Activated gamma-delta T cell treated with anti-CD3 and anti-CD28 coated beads, Interleukin-2, amount 50 U/mL, for 16 hours (primary cell): ENCODE results near the gene AMELX.

Source experiments
- DNase-seq: peaks from one replicate; pipeline ENCODE4 v3.0.0-alpha.2; 2020; ENCODE audit warnings: low read depth

The AMELX gene

DNA sequence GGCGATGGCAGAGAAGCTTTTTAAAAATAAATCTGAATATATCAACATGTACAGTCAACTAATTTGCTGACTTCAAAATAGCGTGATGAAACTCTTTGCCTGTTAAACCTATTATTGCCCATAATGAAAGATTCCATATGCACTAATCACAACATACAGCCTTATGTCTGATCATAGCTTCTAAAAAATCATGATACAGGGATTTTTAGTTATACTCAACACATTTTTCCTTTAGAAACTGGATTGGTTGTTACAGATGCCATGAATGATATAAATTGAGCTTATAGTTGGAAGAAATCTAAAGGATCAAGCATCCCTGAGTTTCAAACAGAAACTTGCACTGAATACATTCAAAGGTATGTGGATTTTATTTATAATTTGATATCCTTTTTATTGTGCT is at the start of gene AMELX:
Gene AMELX (plus strand): TSS at position 301 of the 400 bp plus-strand sequence. CDS start 1,376 bp downstream, outside the sequence.
- no peak for DNase-seq

DNA sequence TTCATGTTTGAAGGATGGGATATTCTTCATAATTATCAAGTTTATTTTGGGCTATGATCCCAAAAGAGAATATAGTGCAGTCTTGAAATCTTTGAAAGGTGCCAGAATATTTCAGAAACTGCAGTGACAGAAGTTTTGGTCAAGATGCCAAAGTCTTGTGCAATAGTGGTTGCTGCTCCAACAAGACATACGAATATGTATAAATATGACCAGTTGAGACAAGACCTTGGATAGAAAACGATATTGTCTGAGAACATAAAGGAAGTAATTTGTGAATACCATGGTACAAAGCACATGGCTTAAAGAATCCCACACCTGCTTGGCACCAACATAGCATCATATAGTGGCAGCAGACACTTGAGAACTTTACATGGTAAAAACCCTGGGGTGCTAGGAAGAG is 48.6 kb upstream of the AMELX start:
- no peak for DNase-seq

DNA sequence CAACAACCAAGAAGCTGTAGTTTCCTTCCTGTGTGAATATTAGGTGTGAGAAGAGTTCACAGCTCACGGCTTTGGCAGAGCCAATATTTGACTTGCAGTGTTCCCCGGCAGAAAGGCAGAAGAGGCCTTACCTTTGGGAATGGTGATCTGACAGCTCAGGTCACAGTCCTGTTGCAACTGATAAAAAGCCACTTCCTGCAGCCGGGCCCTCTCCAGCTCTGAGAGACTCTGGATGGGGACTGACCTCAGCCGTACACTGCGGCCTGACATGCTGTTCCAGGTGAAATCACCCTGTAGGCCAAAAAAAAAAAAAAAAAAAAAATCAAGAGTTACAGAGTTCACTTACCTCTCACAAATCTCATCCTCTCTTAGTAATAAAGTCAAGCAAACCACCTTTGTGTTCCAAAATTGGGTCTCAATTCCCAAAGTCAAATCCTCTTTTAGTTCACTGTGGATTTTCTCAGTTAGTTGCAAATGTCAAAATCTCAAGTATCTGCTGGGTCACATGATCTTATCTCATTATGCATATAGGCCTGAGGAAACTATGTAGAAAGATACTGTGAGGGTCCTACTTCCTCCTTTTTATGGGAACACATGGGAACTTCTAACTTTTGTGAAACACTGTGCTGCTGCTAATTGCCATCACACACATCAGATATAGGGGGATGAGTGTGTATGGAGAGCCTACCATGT is 38.6 kb upstream of the AMELX start:
- DNase-seq: no peak

DNA sequence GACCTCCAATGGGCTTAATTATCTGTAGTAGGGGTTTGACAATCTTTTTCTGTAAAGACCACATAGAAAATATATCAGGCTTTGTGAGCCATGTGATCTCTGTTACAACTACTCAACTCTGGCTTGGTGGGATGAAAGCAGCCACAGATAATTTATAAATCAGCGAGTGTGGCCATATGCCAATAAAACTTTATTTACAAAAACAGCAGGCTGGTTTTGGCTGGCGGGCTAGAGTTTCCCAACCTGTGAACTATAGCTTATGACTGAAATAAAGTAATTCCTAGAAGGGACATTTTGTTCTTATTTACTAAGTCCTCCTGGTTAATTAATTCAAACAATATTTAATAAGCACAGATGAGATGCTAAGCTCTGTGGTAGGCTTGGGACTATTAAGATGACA is 35.9 kb upstream of the AMELX start:
- DNase-seq: no peak

DNA sequence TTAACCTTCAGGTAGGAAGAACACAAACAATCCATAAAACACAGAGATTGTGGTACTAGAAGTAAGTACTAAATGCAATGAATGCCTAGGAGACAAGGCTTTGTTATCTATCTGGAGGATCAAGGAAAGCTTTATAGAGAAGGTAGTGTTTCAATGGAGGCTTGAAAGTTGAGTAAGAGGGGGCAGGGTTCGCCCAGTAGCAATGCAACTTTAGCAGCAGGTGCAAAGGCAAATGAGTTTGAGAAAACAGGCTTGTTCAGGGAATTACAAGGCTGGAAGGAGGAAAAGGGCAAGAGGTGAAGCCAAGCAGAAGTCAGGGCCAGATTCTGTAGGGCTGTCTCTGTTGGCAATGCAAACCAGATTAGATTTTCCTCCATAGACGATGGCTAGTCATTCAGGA is 35.5 kb upstream of the AMELX start:
- no peak for DNase-seq

DNA sequence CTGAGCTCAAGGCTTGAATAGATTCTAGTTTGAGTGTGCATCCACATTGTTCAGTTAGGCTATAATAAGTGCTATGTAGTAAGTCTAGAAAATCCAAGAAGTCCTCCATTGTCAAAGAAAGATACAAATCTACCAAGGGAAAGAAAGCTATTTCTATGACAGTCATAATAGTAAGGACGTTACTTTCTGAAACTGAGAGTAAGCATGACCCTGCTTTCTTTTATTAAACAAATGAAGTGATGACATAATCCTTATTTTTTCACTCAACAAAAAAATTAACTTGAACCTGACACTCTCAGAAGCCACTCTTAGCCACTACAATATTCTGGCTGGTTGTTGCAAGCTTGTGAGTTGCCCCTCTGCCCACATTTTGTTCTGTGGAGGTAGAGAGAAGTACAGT is 33.8 kb upstream of the AMELX start:
- DNase-seq: no peak

DNA sequence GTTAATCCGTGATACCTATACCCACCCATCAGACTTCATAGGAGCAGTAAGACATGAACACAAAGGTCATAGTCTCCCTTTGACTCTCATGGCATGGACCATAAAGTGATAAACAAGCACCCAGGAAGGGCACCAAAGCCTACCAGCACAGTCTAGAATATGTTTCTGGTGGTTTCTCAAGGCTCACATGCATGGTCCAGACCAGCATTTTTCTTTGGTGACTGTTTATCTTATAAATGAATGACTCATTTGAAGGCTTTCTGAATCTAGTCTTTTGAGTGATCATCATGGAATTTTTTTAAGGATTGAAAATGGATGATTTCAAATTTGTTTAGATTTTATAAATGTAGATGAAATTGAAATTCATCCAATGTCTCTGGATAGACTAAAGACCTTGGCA is 32.0 kb upstream of the AMELX start:
- no peak for DNase-seq

DNA sequence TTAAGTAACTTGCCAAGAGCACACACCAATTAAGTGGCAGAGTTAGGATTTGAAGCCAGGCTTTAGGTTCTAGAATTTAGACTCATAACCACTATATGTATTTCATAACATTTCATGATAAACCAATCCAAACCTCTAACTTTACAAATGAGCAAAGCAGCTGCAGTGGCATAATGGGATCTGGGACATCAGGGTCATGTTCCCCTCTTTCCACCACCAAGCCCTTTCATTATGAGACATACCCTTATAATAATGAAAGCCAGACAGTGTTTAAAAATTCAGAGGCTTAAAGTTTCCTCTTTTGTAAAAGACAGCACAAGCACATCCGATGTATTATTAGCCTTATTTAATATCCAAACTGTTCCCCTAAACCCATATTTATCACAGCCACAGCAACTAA is 28.3 kb upstream of the AMELX start:
- no peak for DNase-seq

DNA sequence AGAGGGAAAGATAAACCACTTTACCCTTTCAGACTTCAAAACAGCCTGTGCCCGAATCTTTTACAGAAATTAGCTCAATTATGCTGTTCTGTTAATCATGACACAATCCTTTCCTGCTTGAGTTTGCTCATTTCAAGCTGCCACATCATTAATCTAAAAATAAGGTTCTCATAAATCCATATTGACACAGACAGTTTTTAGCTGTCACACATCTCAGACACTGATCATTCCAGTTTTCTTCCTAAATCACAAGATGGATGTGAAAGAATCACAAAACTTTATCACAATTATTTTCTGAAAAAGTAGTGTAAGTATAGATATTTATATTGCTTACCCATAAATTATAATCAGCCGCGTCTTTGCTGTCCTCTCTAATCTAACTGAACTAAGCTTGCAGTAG is 27.9 kb upstream of the AMELX start:
- no peak for DNase-seq

DNA sequence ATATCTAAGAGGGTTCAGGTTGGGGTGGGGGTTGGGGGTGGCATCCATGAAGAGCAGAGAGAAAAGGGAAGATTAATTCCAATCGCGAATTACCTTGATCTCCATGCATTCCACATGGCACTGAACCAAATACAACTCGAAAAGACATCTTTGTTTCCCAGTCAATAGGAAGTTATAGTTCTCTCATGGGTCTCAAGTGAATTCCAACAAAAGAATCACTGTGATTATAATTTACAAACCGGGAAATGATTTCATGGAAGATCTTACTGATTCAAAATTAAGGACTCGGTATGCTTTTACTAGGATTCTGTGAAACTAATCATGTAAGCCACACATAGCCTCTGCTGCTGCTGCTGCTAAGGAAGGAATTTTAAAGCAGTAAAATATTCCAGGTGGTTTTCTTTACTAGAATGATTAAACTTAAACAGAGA is 26.6 kb upstream of the AMELX start:
- no peak for DNase-seq

DNA sequence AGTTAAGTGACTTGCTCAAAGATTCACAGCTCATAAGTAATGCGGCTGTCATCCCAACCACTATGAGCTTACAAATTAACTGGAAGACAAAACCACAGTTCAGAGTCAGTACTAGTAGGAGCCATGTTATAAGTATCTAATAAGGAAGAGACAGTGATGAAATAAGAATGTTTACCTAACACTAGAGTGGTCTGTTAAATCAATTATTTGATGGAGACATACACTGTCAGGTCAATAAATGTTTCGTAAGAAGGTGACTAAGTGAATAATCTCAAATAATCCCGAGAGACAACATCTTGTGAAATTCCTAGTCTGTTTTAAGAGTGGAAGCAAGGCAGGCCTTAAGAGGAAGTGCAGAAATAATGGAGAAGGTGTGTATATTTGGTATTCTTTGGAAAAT is 25.8 kb upstream of the AMELX start:
- no peak for DNase-seq

DNA sequence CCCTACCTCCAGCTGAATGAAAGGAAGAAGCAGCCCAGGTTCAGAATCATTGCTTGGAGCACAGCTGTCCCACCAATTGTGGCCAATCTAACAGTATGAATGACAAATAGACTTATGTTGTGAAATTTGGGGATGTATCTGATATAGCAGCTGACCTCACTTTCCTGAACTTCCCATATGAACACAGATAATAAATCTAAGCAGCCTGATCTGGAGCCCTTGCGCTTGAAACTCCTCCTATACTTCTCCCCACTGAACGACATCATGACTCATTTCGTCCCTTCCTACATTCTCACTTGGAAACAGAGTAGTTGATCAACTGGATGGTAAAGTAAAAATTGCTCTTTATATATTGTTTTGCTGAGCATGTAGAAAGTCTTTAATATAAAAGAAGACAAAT is 24.2 kb upstream of the AMELX start:
- DNase-seq: no peak

DNA sequence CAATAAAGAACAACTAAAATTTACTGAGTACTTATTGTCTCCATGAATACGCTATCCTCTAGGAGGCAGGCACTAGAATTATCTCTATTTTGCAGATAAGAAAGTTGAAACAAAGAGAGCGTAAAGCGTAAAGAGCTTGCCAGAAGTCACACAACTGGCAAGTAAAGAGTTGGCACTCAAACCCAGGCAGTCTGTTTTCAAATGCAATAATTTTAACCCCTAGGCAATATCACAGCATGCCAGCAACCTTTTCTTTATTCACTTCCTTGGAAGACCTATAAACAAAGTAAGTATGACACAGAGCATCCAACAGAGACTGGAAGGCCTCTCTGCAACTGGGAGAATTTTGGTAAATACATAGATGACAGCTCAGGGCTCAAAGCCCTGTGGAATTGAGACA is 23.2 kb upstream of the AMELX start:
- DNase-seq: no peak

DNA sequence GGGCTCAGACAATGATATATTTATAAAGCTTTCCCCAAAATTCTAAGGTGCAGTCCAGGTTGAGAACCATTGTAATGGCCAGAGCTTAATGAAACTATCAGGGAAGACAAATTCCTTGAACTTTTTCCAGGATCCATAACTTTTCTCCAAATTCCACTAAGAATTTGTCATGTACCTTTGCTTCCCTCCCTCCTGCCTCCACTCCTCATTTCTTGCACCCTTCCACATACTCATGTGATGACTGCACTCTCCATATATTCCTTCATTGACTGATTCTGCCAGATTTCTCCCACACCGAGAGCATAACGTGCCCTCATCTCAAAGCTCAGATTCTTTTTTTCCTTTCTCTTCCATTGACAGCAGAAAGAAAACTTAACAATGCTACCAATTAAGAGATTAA is 20.9 kb upstream of the AMELX start:
- DNase-seq: no peak

DNA sequence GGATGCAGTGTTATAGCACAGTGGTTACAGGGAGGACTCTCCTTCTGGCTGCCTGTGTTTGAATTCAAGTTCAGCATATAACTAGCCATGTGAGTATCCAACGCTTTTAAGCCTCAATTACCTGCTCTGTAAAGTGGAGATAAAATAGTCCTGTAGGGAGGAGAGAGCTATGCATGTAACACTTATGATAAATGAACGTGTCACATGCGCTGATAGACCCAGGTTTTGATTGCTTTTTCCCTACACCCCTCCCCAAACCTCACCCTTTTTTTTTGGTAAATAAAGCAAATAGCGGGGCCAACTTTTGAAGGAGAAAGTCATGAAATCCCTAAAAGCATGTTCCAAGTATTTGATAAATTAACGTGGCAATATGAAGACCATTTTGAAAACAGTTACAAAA is 20.4 kb upstream of the AMELX start:
- no peak for DNase-seq

DNA sequence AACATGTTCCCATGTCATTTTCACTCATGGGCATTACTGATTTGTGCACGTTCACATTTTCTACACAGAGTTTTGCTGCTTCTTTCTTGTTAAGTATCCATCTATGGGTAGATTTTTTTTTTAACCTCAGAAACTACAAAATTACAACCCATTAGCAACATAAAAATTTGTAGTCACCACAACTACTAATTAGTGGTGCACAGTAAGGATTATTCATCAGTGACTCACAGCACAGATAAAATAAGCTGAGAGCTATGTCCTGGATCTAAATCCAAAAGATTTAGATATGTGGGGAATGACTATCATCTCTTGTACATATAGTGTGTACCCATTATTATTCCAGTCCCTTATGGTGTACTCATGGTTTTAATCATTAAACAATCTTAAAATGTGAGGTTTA is 19.7 kb upstream of the AMELX start:
- DNase-seq: no peak

DNA sequence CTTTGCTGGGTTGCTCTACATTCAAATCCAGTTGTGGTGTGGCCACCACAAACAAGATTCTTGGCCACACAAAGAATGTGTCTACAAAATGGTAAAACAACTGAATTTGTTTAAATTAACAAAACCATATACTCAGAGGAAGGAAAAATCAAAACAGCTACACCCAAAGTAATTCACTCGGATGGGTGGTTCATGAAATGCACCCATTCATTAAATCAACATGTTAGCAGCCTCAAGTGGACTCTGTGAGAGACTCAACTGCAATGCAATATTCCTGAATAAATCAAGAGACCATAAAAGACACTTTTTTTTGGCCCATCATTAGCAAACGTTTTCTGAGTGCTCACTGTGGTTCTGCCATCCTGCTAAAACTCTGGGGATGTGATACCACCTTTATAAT is 11.2 kb upstream of the AMELX start:
- DNase-seq: no peak

DNA sequence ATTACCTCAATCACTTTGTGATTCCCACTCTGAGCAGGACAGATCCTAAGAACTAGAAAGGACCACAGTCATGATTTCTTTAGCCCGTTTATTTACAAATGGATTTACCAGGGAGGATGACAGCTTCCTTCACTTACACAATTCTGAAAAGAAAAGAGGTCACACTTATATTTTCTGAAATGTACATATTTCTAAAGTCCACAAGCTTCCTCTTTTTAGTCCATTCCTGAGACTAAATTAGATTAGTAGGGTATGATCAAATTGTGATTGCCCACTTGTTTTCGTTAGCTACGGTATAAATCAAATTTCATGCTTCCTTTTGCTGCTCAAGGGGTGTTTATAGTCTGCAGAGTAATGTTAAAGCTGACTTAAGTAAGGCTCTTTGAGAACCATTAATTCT is 7.6 kb upstream of the AMELX start:
- no peak for DNase-seq

DNA sequence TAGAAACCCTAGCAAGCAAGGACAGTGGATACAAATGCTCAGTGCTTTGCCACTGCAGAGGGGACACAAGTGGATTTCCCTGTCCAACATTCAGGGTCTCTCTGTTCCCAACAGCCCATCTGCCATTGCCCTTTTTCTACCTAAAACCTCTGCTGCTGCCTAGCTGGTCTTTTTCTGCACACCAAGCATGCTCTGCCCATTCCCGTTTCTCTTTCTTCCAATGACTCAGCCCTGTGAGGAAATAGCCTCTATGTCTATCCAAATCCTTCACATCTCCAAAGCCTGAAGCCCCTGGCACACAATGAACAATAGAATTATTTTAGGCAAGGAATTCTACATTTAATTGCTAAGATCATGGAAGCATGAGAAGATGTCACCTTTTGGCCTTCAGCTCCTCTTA is 5.7 kb upstream of the AMELX start:
- no peak for DNase-seq

DNA sequence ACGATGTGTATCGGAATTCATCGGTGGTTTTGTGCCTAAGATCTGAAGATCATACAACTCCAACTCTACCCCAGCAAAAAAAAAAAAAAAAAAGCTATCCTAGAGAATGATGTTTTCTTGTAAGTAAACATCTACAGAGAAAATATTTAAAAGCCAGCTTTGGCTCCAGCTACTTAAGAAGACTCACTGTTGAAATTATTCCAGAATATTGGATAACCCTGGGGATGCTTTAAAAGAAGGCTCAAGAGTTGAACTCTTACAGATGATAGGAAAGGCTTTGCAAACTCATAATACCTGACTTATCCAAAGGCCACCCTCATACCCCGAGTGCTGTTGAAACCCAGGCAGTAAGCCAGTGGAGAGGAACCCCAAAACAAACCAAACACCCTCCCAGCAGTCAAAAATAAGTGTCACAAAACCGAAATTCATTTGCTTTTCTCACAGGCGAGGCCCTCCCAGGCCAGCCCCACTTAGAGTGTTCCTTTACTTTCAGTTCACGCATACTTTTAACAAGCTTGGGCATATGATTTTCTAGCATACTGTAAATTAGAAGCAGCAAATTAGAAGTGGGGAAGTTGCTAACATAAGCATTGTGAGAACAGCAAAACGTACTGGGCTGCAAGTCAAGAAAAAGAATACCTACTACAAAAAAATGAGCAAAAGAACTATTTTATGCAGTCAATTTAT is 2.7 kb upstream of the AMELX start:
- no peak for DNase-seq

DNA sequence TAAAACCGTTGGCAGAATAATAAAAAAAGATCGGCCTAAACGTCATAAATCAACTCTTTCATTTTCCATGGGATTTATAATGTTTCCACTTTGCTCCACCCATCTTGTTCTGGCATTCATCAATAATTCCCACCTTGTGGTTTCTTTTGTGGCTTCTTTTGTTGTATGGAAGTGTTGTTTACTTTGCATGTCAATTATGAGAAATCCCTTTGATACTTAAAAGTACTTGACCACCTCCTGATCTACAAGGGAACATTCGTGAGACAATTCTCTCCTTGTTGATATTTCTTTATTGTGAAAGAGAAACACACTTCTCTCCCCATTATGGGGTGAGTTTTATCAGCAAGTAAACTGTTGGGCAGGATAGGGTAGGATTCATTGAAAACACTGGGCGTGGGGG is 2.8 kb downstream of the AMELX start:
- no peak for DNase-seq

DNA sequence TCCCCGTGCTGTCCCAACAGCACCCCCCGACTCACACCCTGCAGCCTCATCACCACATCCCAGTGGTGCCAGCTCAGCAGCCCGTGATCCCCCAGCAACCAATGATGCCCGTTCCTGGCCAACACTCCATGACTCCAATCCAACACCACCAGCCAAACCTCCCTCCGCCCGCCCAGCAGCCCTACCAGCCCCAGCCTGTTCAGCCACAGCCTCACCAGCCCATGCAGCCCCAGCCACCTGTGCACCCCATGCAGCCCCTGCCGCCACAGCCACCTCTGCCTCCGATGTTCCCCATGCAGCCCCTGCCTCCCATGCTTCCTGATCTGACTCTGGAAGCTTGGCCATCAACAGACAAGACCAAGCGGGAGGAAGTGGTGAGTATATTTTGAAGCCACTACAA is 5.4 kb downstream of the AMELX start:
- no peak for DNase-seq

DNA sequence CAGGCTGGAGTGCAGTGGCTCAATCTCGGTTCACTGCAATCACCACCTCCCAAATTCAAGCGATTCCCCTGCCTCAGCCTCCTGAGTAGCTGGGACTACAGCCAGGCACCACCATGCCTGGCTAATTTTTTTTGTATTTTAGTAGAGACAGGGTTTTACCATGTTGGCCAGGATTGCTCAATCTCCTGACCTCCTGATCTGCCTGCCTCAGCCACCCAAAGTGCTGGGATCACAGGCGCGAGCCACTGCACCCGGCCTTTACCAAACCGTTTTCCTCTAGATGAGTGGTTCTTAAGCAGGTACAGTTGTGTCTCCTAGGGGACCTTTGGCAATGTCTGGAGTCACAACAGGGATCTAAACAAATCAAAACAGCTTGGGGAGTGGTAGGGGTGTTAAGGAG is 11.6 kb downstream of the AMELX start:
- no peak for DNase-seq

DNA sequence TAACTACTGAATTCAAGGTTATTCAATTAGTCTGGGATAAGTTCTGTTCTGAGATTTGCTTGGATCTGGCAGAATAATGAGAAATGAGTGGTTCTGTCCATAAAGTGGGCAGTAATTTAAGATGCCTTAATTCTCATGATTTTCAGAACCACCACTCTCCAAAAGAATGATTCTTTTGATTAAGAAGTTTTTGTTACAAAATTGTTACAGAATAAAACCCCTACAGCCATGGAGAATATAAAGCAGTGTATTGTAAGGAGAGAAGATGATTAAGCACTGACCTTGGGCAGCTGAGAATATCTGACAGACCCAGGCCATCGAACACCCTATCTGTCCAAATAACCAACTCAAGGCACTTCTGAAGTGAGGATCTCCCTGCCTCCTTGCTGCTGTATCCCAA is 12.4 kb downstream of the AMELX start:
- DNase-seq: no peak
